Common myeloid progenitor, CD34-positive (primary cell): ENCODE data around the gene LIX1.
"Not testable (repeated sequence)": the region's sequence is repeated elsewhere in the genome, so short reads cannot be mapped to it uniquely, and the experiment has no call there.

Experiments
- CTCF ChIA-PET: fragments of 350-600 bp; sonication (Branson Sonifier 250); formaldehyde crosslinking; loops from one replicate; lab custom pipeline; 2021; ENCODE audit warnings: antibody characterized with exemption; lab: Charles Lee
- POLR2A ChIA-PET: fragments of 350-600 bp; sonication (Branson Sonifier 250); formaldehyde crosslinking; loops from one replicate; lab custom pipeline; 2021; ENCODE audit warnings: antibody characterized with exemption; lab: Charles Lee
- DNase-seq, 3 donors: peaks; one replicate each; pipeline versions ENCODE4 v3.0.0 to v3.0.0-alpha.2; 2013
- H3K27ac ChIP-seq, 2 experiments: 1 replicate in 1 of 2; 2 replicates in 1 of 2; pipeline ENCODE4 v1.7.0; 2013; ENCODE audit warnings: inconsistent platforms in 2 of 2, low read length in 2 of 2, mild to moderate bottlenecking in 2 of 2, low read depth in 1 of 2, moderate library complexity in 1 of 2; ENCODE audit not compliant: severe bottlenecking in 2 of 2, insufficient read depth in 1 of 2, poor library complexity in 1 of 2
- H3K27me3 ChIP-seq, 5 experiments: replicated peaks in 2 of 5; 1 replicate in 3 of 5; 2 replicates in 2 of 5; pipeline versions ENCODE4 v1.6.1 to v1.7.0; 2013; ENCODE audit warnings: low read length in 4 of 5, mild to moderate bottlenecking in 2 of 5, moderate library complexity in 2 of 5, inconsistent platforms in 1 of 5; ENCODE audit not compliant: insufficient read depth in 5 of 5, control insufficient read depth in 4 of 5
- H3K36me3 ChIP-seq, 4 experiments: 1 replicate in 2 of 4; 2 replicates in 2 of 4; pipeline versions ENCODE4 v1.6.1 to v1.7.0; 2013; ENCODE audit warnings: low read length in 3 of 4, control low read depth in 1 of 4, mild to moderate bottlenecking in 1 of 4; ENCODE audit not compliant: control insufficient read depth in 4 of 4, insufficient read depth in 4 of 4
- H3K4me1 ChIP-seq, 4 experiments: 1 replicate in 3 of 4; 2 replicates in 1 of 4; pipeline versions ENCODE4 v1.6.1 to v1.7.1; 2013; ENCODE audit warnings: low read length in 3 of 4, mild to moderate bottlenecking in 3 of 4, control low read depth in 1 of 4, inconsistent platforms in 1 of 4, moderate library complexity in 1 of 4; ENCODE audit not compliant: control insufficient read depth in 4 of 4, insufficient read depth in 4 of 4; ENCODE audit errors: control extremely low read depth in 1 of 4
- H3K4me3 ChIP-seq, 7 experiments: 1 replicate in 4 of 7; 2 replicates in 3 of 7; pipeline versions ENCODE4 v1.5.1 to v1.7.0; 2013; ENCODE audit warnings: mild to moderate bottlenecking in 7 of 7, low read length in 6 of 7, moderate library complexity in 6 of 7, inconsistent platforms in 2 of 7, low read depth in 2 of 7, control low read depth in 1 of 7; ENCODE audit not compliant: insufficient read depth in 4 of 7, control insufficient read depth in 1 of 7; ENCODE audit errors: extremely low read depth in 1 of 7
- H3K9me3 ChIP-seq, 5 experiments: 1 replicate in 4 of 5; 2 replicates in 1 of 5; pipeline versions ENCODE4 v1.6.1 to v1.7.1; 2013; ENCODE audit warnings: low read length in 4 of 5, mild to moderate bottlenecking in 2 of 5, inconsistent platforms in 1 of 5, low read depth in 1 of 5, moderate library complexity in 1 of 5; ENCODE audit not compliant: control insufficient read depth in 4 of 5, insufficient read depth in 2 of 5; ENCODE audit errors: control extremely low read depth in 1 of 5
- WGBS: methylation state at CpG from one replicate; pipeline ENCODE4 v1.1.5; 2013; ENCODE audit not compliant: insufficient coverage; 5-methylcytosine and 5-hydroxymethylcytosine counted together

Gene LIX1

DNA sequence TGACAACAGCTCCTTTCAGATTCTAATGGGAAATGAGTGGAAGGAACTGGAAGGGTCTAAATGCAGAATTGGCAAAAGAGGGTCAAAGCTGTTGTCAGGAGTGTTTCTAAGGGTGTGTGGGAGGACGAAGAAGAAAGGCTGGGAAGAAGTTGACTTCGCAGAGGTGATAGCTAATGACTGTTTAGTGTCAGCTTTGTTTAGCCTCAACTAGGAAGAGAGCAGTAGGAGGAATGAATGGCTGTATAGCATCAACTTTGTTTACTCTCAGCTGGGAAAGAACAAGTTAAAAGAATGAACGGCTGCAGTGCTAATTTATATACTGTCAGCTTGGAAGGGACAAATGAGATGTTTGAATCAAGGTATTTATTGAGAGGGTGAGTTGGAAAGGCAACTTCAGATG is 5.9 kb upstream of the LIX1 start:
- Histone ChIP-seq H3K36me3 (no peaks in the 10 kb centered on the region), H3K27ac (no peak overlapping the region), H3K4me3 (no peak overlapping the region), H3K9me3 (no peaks in the 10 kb centered on the region), H3K4me1 (no peaks in the 10 kb centered on the region), H3K27me3 (no peaks in the 10 kb centered on the region)
- DNase-seq: no peak
- 94% methylated on average over 2 of the region's 3 CpGs for WGBS
- ChIA-PET CTCF (interaction anchor here (1.2 to 2.9 kb wide), 3 partner anchors 11 to 15 kb away, joined by 3 to 13 read pairs (median 4); no protein-coding TSS in a partner anchor), POLR2A (interaction anchor here (0.5 kb wide), 1 partner anchor 56 kb away, joined by 5 read pairs; no protein-coding TSS in a partner anchor)

DNA sequence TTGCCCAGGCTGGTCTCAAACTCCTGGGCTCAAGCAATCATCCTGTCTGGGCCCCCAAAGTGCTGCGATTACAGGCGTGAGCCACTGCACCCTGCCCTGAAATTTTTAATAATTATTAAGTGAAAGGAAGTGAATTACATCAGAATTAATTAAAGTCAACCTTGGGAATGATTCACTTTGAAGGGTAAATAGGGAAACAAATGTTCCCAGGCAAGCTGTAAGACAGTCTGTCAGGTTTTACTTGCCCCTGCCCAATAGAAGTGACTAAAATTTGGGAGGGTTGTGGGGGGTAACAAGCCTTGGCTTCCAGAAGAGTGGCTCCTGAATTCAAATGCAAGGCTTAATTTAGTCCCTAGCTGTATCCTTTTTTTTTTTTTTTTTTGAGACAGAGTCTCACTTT is 1.3 kb upstream of the LIX1 start:
- Histone ChIP-seq H3K4me1 (no peaks in the 10 kb centered on the region), H3K9me3 (no peaks in the 10 kb centered on the region), H3K27ac (no peak overlapping the region), H3K4me3 (no peak overlapping the region), H3K27me3 (no peaks in the 10 kb centered on the region), H3K36me3 (no peaks in the 10 kb centered on the region)
- WGBS: no CpG with 5 or more reads among the region's 2 CpGs
- no peak for DNase-seq
- ChIA-PET CTCF (interaction anchor here (1.3 to 3.9 kb wide), 5 partner anchors 9 to 146 kb away, joined by 3 to 22 read pairs (median 5); no protein-coding TSS in a partner anchor), POLR2A (no interaction called here)

DNA sequence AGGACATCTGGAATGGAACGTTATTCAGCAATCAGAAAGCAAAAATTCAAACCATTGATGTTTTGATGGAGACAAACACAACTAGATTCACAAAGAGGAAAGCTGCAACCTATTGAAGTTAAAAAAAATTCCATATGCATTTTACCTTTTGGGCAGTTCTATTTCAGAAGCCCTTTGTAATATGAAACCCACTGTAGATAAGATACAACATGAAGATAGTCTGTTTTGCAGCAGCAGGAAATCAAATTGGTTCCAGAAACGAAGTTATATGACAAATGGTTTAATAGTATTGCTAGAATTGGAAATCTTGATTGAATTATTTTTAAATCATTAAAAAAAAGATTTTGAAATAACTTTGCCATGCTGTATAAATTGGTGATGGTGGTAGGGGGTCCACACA is 872 bp downstream of the LIX1 start:
- ChIA-PET POLR2A (no interaction called here), CTCF (interaction anchor here (0.7 to 3.9 kb wide), 11 partner anchors 13 to 273 kb away, joined by 3 to 22 read pairs (median 4); no protein-coding TSS in a partner anchor)
- WGBS: no CpG with 5 or more reads among the region's 2 CpGs

DNA sequence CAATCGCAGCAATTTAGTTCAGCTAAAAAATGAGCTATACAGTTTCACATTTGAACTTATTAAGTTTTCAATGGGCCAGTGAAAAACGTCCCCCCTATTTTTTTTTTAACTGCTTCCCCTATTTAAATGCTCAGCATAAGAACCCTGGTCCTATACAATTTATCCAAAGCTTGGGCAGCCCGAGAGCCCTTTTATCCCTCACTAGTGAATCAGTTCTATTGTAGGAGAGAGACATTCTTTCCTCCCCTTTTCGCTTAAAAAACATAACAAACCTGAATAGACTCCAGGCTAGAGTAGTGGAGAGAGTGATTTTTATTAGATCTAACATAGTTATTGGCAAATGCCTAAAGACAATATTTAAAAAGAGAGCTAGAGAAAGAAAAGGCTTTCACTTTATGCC is 1.4 kb downstream of the LIX1 start:
- CTCF ChIA-PET: interaction anchor here (0.8 to 3.9 kb wide), 6 partner anchors 20 to 272 kb away, joined by 3 to 22 read pairs (median 10); no protein-coding TSS in a partner anchor
- POLR2A ChIA-PET: no interaction called here
- no CpG with 5 or more reads among the region's 4 CpGs for WGBS
- no peak for DNase-seq
- no peak overlapping the region for H3K4me3 ChIP-seq
- H3K4me1 ChIP-seq: no peaks in the 10 kb centered on the region
- no peaks in the 10 kb centered on the region for H3K36me3 ChIP-seq
- H3K27me3 ChIP-seq: no peaks in the 10 kb centered on the region
- H3K27ac ChIP-seq: no peak overlapping the region
- no peaks in the 10 kb centered on the region for H3K9me3 ChIP-seq

More for the DNA sequence above, 872 bp downstream of the LIX1 start:
- no peaks in the 10 kb centered on the region for H3K36me3 ChIP-seq
- H3K9me3 ChIP-seq: no peaks in the 10 kb centered on the region
- no peak overlapping the region for H3K27ac ChIP-seq
- no peaks in the 10 kb centered on the region for H3K27me3 ChIP-seq
- DNase-seq: no peak
- H3K4me1 ChIP-seq: no peaks in the 10 kb centered on the region
- no peak overlapping the region for H3K4me3 ChIP-seq

DNA sequence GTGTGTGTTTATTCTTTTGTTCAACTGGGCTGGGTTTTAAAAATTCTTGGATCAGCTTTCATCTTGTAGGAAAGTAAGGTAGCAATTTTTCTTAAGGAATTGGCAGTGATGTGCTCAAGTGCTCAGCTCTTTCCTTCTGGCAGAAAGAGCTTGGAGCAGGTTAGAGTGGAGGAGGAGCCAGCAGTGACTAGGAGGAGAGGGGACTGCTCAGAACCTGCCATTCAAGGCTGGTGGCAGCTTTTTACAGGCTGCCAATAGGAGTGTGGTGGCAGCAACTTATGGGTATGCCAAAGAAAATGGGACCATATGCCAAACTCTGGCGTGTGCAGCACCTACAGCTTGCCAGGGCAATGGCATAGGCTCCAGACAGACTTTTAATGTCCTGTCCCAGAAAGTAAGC is 2.2 kb downstream of the LIX1 start:
- H3K36me3 ChIP-seq, H3K4me1 ChIP-seq, POLR2A ChIA-PET, H3K27ac ChIP-seq, H3K9me3 ChIP-seq, H3K27me3 ChIP-seq, DNase-seq, H3K4me3 ChIP-seq: not testable (repeated sequence)
- CTCF ChIA-PET: interaction anchor here (0.8 to 3.5 kb wide), 3 partner anchors 21 to 272 kb away, joined by 3 to 20 read pairs (median 16); no protein-coding TSS in a partner anchor
- no CpG with 5 or more reads among the region's 1 CpG for WGBS

DNA sequence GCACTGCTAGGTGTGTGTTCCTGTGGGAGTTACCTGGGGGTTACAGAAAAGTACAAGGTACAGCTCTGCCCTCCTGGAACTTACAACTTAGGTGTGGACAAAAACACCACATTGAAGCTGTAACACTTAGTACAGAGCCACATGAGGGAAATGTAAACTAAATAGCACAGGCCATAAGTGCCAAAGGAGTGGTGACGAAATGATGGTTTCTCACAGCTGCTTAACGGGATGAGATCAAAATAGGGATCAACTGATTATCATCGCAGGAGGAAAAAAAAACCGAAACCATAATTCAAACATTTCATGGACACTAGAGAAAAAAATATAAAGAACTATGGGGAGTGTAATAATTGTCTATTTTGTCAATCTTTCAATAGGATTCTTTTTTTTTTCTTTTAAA is 5.9 kb downstream of the LIX1 start:
- ChIA-PET POLR2A (no interaction called here), CTCF (no interaction called here)
- Histone ChIP-seq H3K27me3 (no peaks in the 10 kb centered on the region), H3K27ac (no peak overlapping the region), H3K4me3 (no peak overlapping the region), H3K9me3 (no peaks in the 10 kb centered on the region), H3K36me3 (no peaks in the 10 kb centered on the region), H3K4me1 (peaks cover 0 to 6% (median 0%) of the 10 kb centered on the region in 4 experiments)
- no CpG with 5 or more reads among the region's 4 CpGs for WGBS
- DNase-seq: no peak

DNA sequence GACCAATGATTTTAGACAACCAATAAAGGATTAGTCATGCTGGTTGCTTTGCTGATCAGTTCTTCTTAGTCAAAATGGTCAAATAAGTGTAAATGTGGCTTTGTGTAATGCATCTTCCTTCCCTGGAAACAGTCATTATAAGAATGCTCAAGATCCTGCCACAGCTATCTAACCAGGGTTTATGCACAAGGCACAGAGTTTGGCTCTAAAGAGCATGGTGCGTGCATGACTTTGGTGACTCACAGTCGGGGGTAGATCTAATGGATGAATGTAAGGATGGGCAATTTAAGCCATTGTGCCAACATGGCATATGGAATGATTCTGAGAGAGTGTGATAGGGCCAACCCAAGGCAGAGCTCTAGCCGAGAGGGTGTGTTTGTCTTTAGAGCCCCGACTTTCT is 6.5 kb downstream of the LIX1 start:
- H3K4me1 ChIP-seq: peaks cover 0 to 6% (median 0%) of the 10 kb centered on the region in 4 experiments
- no peak overlapping the region for H3K4me3 ChIP-seq
- ChIA-PET CTCF (no interaction called here), POLR2A (no interaction called here)
- no peaks in the 10 kb centered on the region for H3K9me3 ChIP-seq
- no peak for DNase-seq
- 100% methylated on average over 3 of the region's 4 CpGs for WGBS
- no peak overlapping the region for H3K27ac ChIP-seq
- H3K27me3 ChIP-seq: no peaks in the 10 kb centered on the region
- no peaks in the 10 kb centered on the region for H3K36me3 ChIP-seq
